Skeletal muscle cell (primary cell): ENCODE measurements around the gene LRRC8D.

Experiments
- DNase-seq: peaks from one replicate; pipeline ENCODE4 v3.0.0-alpha.2; 2010; ENCODE audit warnings: low read depth
- H3K4me3 ChIP-seq: 2 replicates; pipeline ENCODE4 v1.5.1; 2011; ENCODE audit warnings: low read depth, mild to moderate bottlenecking, control low read depth, low read length, moderate library complexity

The LRRC8D gene

DNA sequence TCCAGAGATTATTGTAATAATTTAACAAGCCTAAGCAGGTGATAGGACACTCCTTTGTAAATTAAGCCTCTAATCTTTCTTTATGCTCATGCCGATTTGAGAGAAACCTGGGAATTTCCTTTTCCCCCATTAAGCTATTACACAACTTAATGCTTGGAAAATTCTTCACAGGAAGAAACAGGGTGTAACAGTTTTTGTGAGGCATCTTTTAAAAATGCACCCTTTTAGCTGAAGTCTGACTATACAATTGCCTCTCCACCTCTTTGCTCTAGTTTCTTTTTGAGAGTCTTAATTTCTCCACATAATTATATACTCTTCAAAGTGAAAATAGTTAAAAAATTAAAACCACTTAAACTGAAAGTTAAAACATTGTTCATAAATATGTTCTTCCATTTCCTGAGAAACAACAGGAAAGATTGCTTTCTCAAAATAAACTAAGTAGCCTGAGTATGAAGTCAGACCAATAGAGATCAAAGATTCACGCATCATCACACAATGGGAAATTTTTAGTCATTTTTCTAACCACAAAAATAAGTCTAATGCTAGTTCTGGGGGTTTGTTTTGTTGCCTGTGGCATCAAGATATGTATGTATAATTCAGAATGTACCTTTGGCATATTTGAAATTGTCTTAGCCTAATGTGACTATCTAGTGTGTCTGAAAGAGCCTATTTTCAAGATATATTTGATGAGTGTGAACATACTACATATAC, 34.7 kb downstream of the LRRC8D start:
- H3K4me3 ChIP-seq: no peak overlapping the region
- DNase-seq: no peak

- H3K4me3 ChIP-seq: no peak overlapping the region
- DNase-seq: no peak
Measured at GRCh38 chr1:89863165-89863830, 42.5 kb downstream of the LRRC8D start.

DNA sequence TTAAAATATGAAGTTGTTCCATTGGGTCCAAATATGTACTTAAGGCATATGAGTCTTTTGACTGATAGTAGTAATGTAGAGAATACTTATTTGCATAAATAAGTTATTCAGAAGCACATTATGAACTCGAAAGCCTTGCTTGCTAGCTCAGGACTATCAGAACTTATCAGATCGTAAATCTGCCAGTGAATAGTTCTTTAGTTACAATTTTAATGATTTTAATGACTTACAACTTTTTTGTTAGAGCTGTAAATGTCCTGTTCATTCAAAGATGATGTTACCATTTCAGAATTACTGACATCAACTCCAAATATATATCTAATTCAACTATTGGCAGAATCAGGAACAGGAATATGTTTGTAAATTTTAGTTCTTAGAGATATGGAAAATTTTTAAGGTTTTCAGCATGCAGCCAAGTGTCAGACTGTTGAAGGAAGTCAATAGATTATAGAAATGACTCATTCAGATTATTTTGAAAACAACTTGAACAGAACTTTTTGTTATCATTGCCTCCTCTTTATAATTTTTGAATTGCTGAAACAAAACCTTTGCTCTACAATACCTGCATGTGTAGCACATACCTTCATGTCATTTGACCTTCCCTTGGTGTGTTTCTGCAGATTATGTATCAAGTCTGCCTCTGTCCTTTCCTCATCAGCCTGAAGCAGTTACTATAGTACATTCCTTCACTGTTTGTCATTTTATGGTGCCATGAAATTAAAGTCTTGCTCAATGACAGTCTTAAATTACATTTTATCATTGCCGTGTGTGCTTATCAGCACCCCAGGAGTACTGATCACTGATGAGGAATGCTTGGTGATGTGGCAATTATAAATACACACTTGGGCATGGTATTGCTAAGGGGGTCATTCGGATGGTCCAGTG, 44.9 kb downstream of the LRRC8D start:
- DNase-seq: no peak
- H3K4me3 ChIP-seq: no peak overlapping the region

GRCh38 chr1:89866568-89866967, 45.7 kb downstream of the LRRC8D start:
- no peak for DNase-seq

DNA sequence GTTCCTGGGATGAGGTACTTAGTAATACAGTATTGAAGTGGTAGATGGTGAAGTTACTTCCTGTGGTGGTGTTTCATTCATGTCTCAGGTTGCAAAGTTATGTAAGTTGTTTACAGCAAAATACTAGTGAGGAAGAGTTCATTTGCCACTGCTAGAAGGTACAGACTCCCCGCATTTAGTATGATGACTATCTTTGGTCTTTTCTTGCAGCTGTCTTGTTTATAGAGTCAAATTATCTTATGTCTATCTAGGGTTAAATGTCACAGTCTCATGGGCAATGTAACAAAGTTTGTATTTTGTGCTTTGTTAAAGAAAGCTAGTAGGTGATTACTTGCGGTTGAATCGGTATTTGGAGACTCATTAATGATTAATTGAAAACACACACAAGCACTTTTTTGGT, 50.2 kb downstream of the LRRC8D start:
- DNase-seq: no peak
- no peak overlapping the region for H3K4me3 ChIP-seq

More at GRCh38 chr1:89866568-89866967, 45.7 kb downstream of the LRRC8D start:
- H3K4me3 ChIP-seq: no peak overlapping the region

DNA sequence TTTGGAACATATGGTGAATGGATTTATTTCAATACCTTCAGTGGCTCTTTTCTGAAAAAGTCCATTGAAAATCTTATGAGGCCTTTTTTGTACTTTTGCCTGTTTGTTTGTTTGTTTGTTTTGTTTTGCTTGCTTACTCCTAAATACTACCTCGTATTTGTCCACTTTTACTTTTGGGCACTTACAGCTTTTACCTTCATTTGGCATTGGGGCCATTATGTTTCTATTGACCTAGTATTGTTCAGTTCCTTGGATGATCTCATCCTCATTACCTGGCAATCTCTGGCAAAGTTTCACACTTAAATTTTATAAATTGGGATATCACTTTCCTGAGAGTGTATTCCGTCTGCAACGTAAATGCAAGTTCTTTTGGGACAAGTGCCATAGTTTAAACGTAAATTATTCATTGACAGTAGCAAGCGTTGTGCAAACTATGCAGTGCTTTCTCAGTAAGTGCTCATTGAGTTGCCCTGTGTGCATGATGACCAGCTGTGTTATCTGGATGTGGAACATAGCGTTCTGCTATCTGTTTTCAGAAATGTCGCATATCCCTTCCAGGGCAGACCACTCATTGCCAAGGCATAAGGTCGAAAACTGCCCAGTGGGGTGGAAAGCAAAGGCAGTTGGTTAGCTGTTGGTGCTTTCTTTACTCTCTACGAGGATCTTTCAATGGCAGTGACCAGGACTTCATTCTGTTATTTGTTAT, 51.1 kb downstream of the LRRC8D start:
- DNase-seq: no peak

DNA sequence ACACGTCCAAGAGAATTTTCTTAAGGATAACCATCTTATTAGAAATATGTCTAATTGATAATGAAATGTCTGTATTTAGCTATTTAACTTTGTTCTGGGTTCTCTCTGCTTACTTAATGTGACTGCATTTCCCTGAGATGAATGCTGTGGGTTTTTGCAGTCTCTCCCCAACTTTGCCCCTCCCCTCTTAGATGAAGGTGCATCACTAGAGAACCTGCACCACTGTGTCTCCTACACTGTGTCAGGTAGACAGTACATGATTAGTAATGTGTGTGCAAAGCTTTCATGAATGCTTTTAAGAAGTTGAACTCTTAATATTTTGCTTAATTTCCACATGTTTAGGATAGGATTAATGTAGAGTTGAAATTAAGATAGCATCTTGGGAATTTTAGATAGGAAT, 51.7 kb downstream of the LRRC8D start:
- H3K4me3 ChIP-seq: no peak overlapping the region
- DNase-seq: no peak

More for the DNA sequence above, 51.1 kb downstream of the LRRC8D start:
- H3K4me3 ChIP-seq: no peak overlapping the region

DNA sequence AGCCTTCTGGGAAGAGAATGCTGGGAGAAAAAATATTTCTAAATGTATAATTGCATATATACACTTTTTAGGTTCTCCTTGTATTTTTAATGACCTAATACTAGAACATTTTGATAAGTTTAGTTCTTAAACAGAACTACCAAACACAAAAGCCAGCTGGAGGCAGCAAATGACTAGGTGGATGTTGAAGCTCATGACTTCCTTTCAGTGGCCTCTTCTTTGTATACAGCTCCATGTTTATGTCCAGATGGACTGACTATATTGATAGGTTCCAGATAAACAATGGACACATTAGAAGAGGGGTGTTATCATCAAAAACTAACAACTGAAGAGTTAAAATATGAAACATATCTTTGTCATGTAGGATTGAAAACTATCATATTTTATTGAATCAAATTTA, 52.5 kb downstream of the LRRC8D start:
- DNase-seq: no peak
- no peak overlapping the region for H3K4me3 ChIP-seq

GRCh38 chr1:89873770-89874169, 52.9 kb downstream of the LRRC8D start:
- no peak for DNase-seq
- H3K4me3 ChIP-seq: no peak overlapping the region

GRCh38 chr1:89876463-89876862, 55.6 kb downstream of the LRRC8D start:
- no peak for DNase-seq
- H3K4me3 ChIP-seq: no peak overlapping the region

DNA sequence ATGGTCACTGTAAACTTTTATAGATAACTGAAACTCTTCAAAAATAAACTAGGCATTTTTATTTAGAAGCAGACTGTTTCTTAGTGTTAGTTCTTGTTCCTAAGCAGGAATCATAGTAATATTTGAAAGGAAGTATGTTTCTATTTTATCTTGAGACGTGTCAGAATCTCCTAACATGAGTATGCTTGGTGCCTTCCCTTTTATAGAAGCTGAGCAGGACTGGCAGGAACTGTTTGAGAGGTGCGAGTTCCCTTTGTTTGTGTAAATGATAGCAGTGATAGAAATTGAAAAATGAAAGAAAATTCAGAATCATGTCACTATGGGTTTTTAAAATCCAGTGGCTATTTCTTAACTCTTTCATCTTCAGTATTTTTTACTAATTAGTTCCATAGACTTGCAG, 56.9 kb downstream of the LRRC8D start:
- no peak for DNase-seq

DNA sequence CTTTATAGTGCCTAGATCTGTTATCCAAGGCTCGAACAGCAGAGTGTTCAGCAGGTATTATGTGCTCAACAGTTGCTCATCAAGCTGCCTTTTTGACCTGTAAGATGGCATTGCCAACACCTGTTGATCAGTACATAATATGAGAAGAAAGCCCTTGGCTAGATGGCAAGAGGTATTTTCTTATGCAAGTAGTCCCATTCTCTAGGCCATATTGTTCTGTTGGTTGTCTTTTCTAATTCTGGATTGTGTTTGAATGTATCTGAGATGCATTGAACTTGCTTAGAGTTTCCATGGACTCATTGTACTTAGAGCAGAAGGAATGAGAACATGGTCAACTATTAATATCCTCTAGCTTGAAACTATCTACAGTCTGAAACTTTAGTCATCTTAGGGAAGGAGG, 57.4 kb downstream of the LRRC8D start:
- DNase-seq: no peak
- H3K4me3 ChIP-seq: no peak overlapping the region

More for the DNA sequence above, 56.9 kb downstream of the LRRC8D start:
- H3K4me3 ChIP-seq: no peak overlapping the region

DNA sequence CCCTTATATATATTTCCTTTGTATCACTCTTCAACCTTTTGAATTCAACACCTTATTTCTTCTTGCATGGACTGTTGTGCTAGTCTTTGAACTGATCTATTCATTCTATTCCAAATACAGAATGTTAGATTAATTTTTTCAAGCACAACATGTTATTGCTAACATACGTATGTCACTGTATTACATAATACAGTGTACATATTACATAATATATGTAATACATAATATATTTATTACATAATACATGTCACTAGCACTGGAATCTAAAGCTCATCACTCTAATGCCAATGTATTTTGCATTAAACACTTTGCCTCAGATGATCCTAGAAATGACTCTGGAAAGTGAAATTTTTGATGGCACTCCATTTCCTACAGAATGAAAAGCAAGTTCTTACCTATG, 59.8 kb downstream of the LRRC8D start:
- no peak overlapping the region for H3K4me3 ChIP-seq
- no peak for DNase-seq

DNA sequence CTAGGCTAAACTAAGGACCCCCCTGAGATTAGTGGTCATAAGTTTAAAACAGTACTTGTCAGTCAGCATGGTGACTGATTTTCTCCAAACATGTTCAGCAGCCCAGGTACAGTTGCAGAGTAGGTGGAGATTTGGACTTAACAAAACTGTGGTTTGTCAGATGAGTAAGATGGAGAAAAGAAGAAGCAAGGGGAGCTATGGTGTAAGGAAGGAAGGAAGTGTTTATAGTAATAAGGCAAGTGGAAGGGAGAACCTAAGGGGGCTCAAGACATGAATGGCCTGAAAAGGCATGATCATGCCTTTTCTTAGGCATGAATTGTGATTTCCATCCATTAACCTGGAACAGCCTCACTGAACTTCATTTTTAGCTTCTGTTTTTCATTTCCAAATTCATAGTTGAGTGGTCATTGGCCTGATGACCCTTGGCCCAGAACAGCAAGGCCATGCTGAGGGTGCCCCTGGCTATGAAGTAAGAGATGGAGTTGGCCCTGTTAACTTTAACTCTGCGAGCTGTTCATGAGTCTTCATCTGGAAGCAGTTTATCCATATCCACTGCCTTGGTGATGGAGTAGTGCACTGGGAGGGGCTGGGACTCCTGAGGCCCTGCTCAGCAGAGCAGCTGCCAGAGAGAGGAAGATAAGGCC, 60.7 kb downstream of the LRRC8D start:
- no peak overlapping the region for H3K4me3 ChIP-seq
- no peak for DNase-seq

DNA sequence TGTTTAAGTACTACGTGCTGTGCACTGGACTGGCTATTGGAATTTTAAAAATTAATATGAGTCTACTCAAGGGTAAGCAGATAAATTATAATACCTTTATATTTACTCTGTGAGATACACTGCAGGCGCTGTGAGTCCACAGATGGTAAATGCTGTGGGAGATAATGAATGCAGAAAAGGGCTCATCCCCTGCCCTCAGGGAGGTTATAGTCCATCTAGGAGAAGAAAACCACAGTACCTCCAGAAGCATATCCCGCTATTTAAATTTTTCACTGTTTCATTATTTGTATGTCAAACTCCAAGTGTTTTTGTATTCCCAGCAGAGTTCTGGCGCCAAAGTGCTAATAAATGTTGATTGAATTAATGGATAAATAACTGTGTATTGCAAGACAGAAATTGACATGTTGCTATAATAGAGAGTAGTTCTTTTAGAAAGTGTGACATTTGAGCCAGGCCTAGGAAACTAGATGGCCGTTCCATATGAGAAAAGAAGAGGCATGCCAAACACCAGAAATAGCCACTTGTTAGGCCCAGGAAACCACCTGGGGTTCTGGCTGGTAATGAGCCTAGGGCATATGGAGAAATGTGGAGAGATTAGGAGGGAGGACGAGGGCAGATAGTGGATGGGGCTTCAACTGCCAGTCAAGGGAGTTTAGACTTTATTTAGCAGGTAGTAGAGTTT, 61.7 kb downstream of the LRRC8D start:
- no peak overlapping the region for H3K4me3 ChIP-seq
- no peak for DNase-seq

DNA sequence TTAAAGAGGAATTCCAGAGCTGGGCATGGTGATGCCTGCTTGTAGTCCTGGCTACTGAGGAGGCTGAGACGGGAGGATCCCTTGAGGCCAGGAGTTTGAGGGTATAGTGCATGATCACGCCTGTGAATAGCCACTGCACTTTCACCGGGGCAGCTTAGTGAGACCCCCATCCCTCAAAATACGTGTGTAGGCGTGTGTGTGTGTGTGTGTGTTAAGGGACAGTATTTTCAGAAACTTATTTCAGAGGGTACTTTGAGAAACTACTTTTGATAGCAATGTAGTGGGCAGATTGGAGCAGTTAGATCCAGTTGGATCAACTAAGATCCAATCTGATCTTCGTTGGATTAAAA, 62.2 kb downstream of the LRRC8D start:
- H3K4me3 ChIP-seq: no peak overlapping the region
- no peak for DNase-seq

DNA sequence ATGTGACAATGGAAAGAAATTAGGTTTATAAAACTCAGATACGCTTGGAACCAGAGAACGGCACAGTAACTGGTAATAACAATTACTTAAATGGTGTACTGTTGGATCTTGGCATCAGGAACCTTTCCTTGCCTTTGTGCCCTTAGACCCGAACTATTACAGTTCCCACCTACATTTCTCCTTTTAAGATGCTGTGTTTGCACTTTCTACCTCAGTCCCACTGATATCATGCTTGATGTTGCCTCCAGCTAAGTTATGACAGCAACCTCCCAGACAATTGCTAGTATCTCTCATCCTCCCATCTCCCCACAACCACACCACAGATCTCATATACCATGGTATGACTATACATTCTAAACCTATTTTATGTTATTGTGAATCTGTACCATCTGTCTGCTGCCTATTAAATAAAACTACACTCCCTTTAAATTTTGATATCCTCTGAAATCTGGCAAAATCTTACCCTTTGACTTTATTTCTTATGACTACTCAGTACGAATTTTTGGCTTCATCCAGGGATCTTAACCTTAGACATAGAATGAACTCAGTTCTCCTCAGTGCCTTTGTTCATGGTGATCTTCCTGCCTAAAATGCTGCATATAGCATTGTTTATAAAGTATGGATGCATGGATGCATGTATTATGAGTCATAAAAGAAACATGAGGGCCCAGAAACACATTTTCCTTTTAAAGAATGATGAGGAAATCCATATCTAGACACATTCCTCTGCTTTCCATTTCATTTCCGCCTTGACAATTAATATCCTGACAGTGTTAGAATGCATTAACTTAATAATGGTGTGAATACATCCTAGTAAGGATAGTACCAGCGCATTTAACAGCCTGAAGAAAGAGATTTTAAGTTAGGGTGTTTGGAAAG, 64.1 kb downstream of the LRRC8D start:
- no peak for DNase-seq
- no peak overlapping the region for H3K4me3 ChIP-seq

DNA sequence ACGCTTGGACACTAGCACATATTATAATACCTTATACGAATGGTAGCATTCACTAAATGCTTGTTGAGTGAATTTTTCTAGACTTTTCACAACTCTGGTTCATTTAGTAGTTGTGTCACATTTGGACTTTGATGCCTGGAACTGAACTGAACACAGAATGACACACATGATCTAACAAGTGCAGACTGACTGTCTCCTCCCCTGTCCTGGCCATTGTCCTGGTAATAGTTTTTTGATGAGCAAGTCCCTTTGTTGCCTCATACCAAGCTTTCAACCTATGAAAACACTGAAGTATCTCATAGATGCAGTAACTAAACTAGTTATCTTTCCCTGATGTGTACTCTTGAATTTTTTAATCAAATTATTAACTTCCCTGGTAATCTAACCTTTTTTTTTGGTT, 66.4 kb downstream of the LRRC8D start:
- H3K4me3 ChIP-seq: no peak overlapping the region
- no peak for DNase-seq
